ENCODE data around the gene PDE6B. TPM values are rescaled to one million over a fixed set of nuclear protein-coding genes. Genes with fewer than 3 reads are reported as not detected.

PDE6B gene
- total RNA-seq, 1 donor from 2014 or later, result 2.9 TPM

Other genes with a start within 250 kb of the PDE6B start
- 18.2 TPM for gene ZNF721, start 126.4 kb upstream of the PDE6B start, total RNA-seq
- gene PIGG, start 126.4 kb upstream of the PDE6B start, total RNA-seq, result 45.1 TPM
- gene TMEM271, start 49.3 kb upstream of the PDE6B start, total RNA-seq, result not detected
- 210 TPM for gene ATP5ME, start 48.7 kb downstream of the PDE6B start, total RNA-seq
- 16.5 TPM for gene MYL5, start 49.0 kb downstream of the PDE6B start, total RNA-seq
- gene SLC49A3, start 63.6 kb downstream of the PDE6B start, total RNA-seq, result 19.0 TPM
- 34.7 TPM for gene PCGF3, start 80.3 kb downstream of the PDE6B start, total RNA-seq
- 3.0 TPM for gene CPLX1, start 200.6 kb downstream of the PDE6B start, total RNA-seq